ENCODE results near the gene ZFHX2. TPM values are rescaled to one million over a fixed set of nuclear protein-coding genes. Genes with fewer than 3 reads are reported as not detected.
A peak's percentile ranks its signal among the peaks of the same experiment; 100 is the strongest.

The ZFHX2 gene
- total and polyA plus RNA-seq, 2 of the 4 experiments (the other 2 are of a cell fraction): 0.18 to 0.53 TPM

DNA sequence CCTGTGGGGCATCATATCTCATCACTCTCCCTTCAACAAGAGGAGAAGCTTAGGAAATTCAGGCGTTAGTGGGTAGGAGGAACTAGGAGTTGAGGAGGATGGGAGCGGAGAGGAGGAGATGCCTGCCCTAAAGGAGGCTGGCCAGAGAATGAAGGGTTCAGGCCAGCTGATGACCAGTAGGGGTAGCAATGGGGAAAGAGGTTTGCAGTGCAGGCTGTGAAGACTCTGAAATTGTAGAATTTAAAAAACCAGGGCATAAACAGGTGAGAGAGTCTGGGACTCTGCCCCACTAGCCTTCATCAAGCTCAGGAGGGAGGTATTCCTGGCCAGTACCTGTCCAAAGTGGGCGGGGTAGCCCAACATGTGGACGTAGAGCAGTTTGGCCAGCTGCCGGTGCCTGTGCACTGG lies 15.2 kb upstream of the ZFHX2 start:
- Histone ChIP-seq H3K27ac (ENCODE audit: insufficient read depth, low read length) (no peak overlapping the region), H2AFZ (replicated peaks; ENCODE audit: low read length, poor library complexity) (peak overlapping the region; percentile 94), H3K56ac (ENCODE audit: extremely low read depth, insufficient read depth, low read length) (no peak overlapping the region), H2BK120ac (ENCODE audit: low read depth, low read length) (peak overlapping the region; percentile 36; the same call in 1 of the 2 replicates), H3K9ac (ENCODE audit: low read depth, low read length) (peak overlapping the region; percentile 22; the same call in 1 of the 2 replicates), H3K9me1 (ENCODE audit: insufficient read depth, low read length) (peaks cover 10% of the 10 kb centered on the region; the same call in 1 of the 2 replicates), H4K5ac (ENCODE audit: low read depth, low read length) (peak overlapping the region; percentile 23), H3K27me3 (ENCODE audit: control insufficient read depth, insufficient read depth, low read length) (peaks cover 14% of the 10 kb centered on the region; the same call in 1 of the 2 replicates), H4K20me1 (ENCODE audit: insufficient read depth, low read length) (no peaks in the 10 kb centered on the region), H3K14ac (replicated peaks; ENCODE audit: low read depth, low read length) (peak overlapping the region; percentile 68; the same call in 1 of the 2 replicates), H2AK9ac (replicated peaks; ENCODE audit: low read depth, low read length, poor library complexity) (peak overlapping the region; percentile 83), H3K4me1 (ENCODE audit: control insufficient read depth, insufficient read depth, low read length) (peaks cover 2% of the 10 kb centered on the region; the same call in 1 of the 2 replicates), H3K4me3 (ENCODE audit: insufficient read depth, low read depth, low read length) (peak overlapping the region; percentile 63), H2BK15ac (ENCODE audit: low read depth, low read length) (no peak overlapping the region), H2BK5ac (ENCODE audit: low read depth, low read length, poor library complexity, severe bottlenecking) (no peak overlapping the region), H4K91ac (ENCODE audit: insufficient read depth, low read depth, low read length) (no peak overlapping the region), H3K79me1 (ENCODE audit: low read depth in 1 of 2, low read length in 2 of 2) (no peaks in the 10 kb centered on the region; a peak in 1 of 4 replicates), H3K4me2 (ENCODE audit: low read depth, low read length) (peak overlapping the region; percentile 92), H3K23ac (ENCODE audit: low read depth, low read length) (peak overlapping the region; percentile 67; the same call in 1 of the 2 replicates), H3K18ac (ENCODE audit: low read depth, low read length) (no peak overlapping the region), H3K36me3 (ENCODE audit: control insufficient read depth, insufficient read depth, low read length) (no peaks in the 10 kb centered on the region; the same call in none of the 2 replicates), H4K8ac (ENCODE audit: low read depth in 2 of 2, low read length in 2 of 2) (peak overlapping the region; percentile 97 to 98; a peak in 3 of 4 replicates), H2BK20ac (ENCODE audit: low read depth, low read length) (no peak overlapping the region), H3K4ac (ENCODE audit: low read depth, low read length) (peak overlapping the region; percentile 76), H2AK5ac (ENCODE audit: low read depth, low read length) (no peak overlapping the region; the same call in 1 of the 2 replicates), H3K9me3 (ENCODE audit: control insufficient read depth, insufficient read depth, low read length) (no peaks in the 10 kb centered on the region)
- dilution Hi-C loops (cut with HindIII; ENCODE audit: low sequenced_read_pairs, unreplicated experiment): no loop called here
- CTCF ChIA-PET: interaction anchor here (0.6 kb wide), 1 partner anchor 21 kb away, joined by 3 read pairs; no protein-coding TSS in a partner anchor
- intact Hi-C loops (cut with micrococcal nuclease): no loop called here
- 24% methylated on average over 3 of the region's 5 CpGs; no CpG with 5 or more reads in 1 of the 2 experiments for WGBS, 2 experiments (ENCODE audit: extremely low coverage in 2 of 2, insufficient read length in 1 of 2)
- peak; percentile 44 for ATAC-seq (ENCODE audit: low read depth)
- TF ChIP-seq BHLHE40 (IDR thresholded peaks at IDR 0.05; ENCODE audit: low read depth, low read length) (no peak), RAD21 (IDR thresholded peaks at IDR 0.05; ENCODE audit: low read length) (no peak), RFX5 (IDR thresholded peaks at IDR 0.05; ENCODE audit: low read depth, low read length) (no peak)
- TF ChIP-seq, protein P1, sequence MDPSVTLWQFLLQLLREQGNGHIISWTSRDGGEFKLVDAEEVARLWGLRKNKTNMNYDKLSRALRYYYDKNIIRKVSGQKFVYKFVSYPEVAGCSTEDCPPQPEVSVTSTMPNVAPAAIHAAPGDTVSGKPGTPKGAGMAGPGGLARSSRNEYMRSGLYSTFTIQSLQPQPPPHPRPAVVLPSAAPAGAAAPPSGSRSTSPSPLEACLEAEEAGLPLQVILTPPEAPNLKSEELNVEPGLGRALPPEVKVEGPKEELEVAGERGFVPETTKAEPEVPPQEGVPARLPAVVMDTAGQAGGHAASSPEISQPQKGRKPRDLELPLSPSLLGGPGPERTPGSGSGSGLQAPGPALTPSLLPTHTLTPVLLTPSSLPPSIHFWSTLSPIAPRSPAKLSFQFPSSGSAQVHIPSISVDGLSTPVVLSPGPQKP (IDR thresholded peaks at IDR 0.05; ENCODE audit: borderline replicate concordance, low read depth, low read length): no peak
- TF ChIP-seq, protein P2, sequence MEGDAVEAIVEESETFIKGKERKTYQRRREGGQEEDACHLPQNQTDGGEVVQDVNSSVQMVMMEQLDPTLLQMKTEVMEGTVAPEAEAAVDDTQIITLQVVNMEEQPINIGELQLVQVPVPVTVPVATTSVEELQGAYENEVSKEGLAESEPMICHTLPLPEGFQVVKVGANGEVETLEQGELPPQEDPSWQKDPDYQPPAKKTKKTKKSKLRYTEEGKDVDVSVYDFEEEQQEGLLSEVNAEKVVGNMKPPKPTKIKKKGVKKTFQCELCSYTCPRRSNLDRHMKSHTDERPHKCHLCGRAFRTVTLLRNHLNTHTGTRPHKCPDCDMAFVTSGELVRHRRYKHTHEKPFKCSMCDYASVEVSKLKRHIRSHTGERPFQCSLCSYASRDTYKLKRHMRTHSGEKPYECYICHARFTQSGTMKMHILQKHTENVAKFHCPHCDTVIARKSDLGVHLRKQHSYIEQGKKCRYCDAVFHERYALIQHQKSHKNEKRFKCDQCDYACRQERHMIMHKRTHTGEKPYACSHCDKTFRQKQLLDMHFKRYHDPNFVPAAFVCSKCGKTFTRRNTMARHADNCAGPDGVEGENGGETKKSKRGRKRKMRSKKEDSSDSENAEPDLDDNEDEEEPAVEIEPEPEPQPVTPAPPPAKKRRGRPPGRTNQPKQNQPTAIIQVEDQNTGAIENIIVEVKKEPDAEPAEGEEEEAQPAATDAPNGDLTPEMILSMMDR (conservative IDR thresholded peaks at IDR 0.05; ENCODE audit: low read depth, low read length): 0 out of 2 replicates have a peak, but pooled peaks have one; percentile 16
- DNase-seq: no peak
- POLR2A ChIA-PET (ENCODE audit: unreplicated experiment): no interaction called here
- in situ Hi-C loops (cut with MboI; ENCODE audit: low sequenced_read_pairs): no loop called here
- BruUV-seq (replicated peaks): no TSS peak
